ENCODE data around the gene TMEM86B.

The TMEM86B gene

DNA sequence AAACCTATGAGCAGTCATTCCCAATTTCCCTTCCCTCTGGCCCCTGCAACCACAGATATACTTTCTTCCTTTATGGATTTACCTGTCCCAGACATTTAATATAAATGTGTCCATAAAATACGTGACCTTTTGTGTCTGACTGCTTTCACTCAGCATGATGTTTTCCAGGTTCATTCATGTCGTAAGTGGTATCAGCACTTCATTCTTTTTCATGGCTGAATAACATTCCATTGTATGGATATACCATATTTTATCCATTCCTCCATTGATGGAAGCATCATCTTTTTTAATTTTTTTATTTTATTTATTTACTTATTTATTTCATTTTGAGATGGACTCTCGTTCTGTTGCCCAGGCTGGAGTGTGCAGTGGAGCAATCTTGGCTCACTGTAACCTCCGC, 38.3 kb upstream of the TMEM86B start:
- Histone ChIP-seq H3K9me3 (ENCODE audit: severe bottlenecking) (no peaks in the 10 kb centered on the region), H3K27ac (ENCODE audit: poor library complexity, severe bottlenecking) (no peak overlapping the region), H3K27me3 (ENCODE audit: insufficient read depth, poor library complexity, severe bottlenecking) (no peaks in the 10 kb centered on the region), H3K4me1 (ENCODE audit: insufficient read depth, poor library complexity, severe bottlenecking) (no peaks in the 10 kb centered on the region), H3K4me3 (ENCODE audit: severe bottlenecking) (no peak overlapping the region), H3K36me3 (ENCODE audit: low read depth) (peaks cover 4% of the 10 kb centered on the region; the same call in 1 of the 2 replicates)
- DNase-seq (ENCODE audit: low spot score) (no peak), ATAC-seq (ENCODE audit: low read depth) (no peak)
- TF ChIP-seq, protein P1, sequence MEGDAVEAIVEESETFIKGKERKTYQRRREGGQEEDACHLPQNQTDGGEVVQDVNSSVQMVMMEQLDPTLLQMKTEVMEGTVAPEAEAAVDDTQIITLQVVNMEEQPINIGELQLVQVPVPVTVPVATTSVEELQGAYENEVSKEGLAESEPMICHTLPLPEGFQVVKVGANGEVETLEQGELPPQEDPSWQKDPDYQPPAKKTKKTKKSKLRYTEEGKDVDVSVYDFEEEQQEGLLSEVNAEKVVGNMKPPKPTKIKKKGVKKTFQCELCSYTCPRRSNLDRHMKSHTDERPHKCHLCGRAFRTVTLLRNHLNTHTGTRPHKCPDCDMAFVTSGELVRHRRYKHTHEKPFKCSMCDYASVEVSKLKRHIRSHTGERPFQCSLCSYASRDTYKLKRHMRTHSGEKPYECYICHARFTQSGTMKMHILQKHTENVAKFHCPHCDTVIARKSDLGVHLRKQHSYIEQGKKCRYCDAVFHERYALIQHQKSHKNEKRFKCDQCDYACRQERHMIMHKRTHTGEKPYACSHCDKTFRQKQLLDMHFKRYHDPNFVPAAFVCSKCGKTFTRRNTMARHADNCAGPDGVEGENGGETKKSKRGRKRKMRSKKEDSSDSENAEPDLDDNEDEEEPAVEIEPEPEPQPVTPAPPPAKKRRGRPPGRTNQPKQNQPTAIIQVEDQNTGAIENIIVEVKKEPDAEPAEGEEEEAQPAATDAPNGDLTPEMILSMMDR (IDR thresholded peaks at IDR 0.05; ENCODE audit: poor library complexity, severe bottlenecking): no peak

DNA sequence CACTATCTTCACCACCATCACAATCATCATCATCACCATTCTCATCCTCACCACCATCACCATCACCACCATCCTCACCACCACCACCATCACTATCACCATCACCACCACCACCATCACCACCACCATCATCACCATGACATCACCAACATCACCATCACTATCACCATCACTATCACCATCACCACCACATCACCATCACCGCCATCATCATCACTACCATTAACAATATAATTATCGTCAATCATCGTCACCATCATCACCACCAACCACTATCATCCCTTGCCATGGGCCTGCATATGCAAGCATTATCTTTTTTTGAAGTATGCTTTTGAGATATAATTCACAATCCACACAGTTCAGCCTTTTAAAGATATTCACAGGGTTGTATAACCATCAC, 37.8 kb upstream of the TMEM86B start:
- Histone ChIP-seq H3K27me3 (ENCODE audit: insufficient read depth, poor library complexity, severe bottlenecking) (no peaks in the 10 kb centered on the region), H3K4me3 (ENCODE audit: severe bottlenecking) (no peak overlapping the region), H3K4me1 (ENCODE audit: insufficient read depth, poor library complexity, severe bottlenecking) (no peaks in the 10 kb centered on the region), H3K27ac (ENCODE audit: poor library complexity, severe bottlenecking) (no peak overlapping the region), H3K36me3 (ENCODE audit: low read depth) (peaks cover 4% of the 10 kb centered on the region; the same call in 1 of the 2 replicates), H3K9me3 (ENCODE audit: severe bottlenecking) (no peaks in the 10 kb centered on the region)
- TF ChIP-seq, protein P1 (IDR thresholded peaks at IDR 0.05; ENCODE audit: poor library complexity, severe bottlenecking): no peak
- ATAC-seq (ENCODE audit: low read depth): no peak
- DNase-seq (ENCODE audit: low spot score): no peak

DNA sequence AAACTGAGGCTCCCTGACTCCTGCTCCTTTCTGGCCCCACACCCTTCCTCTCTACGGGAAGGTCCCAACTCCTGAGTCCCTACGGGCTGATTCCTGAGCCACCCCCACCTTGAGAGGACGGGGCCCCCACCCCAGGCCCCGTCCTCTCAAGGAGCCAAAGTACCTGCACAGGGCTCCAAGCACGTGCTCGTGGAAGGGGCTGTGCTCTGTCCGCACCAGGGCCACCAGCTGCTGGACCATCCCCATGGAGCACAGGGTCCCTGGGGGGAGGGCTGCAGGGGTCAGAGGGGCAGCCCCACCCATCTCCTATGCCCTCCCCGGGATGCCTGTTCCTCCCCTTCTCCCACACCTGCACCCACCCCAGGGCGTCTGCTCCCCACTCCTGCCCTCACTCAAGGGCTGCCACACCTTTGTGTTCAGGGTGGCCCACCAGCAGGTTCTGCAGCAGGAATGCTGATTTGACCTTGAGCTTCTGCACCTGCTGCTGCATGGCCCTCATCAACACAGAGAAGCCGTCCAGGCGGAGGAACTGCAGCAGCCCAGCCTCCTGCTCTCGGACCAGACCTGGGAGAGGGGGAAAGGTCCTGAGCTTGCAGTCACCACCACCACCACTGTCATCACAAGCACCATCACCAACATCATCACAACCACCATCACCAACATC, 37.3 kb upstream of the TMEM86B start:
- peaks cover 4% of the 10 kb centered on the region; the same call in 1 of the 2 replicates for H3K36me3 ChIP-seq (ENCODE audit: low read depth)
- TF ChIP-seq, protein P1 (IDR thresholded peaks at IDR 0.05; ENCODE audit: poor library complexity, severe bottlenecking): no peak
- no peaks in the 10 kb centered on the region for H3K27me3 ChIP-seq (ENCODE audit: insufficient read depth, poor library complexity, severe bottlenecking)
- no peak overlapping the region for H3K27ac ChIP-seq (ENCODE audit: poor library complexity, severe bottlenecking)
- no peak for ATAC-seq (ENCODE audit: low read depth)
- no peaks in the 10 kb centered on the region for H3K9me3 ChIP-seq (ENCODE audit: severe bottlenecking)
- no peaks in the 10 kb centered on the region for H3K4me1 ChIP-seq (ENCODE audit: insufficient read depth, poor library complexity, severe bottlenecking)
- no peak overlapping the region for H3K4me3 ChIP-seq (ENCODE audit: severe bottlenecking)
- DNase-seq (ENCODE audit: low spot score): no peak

DNA sequence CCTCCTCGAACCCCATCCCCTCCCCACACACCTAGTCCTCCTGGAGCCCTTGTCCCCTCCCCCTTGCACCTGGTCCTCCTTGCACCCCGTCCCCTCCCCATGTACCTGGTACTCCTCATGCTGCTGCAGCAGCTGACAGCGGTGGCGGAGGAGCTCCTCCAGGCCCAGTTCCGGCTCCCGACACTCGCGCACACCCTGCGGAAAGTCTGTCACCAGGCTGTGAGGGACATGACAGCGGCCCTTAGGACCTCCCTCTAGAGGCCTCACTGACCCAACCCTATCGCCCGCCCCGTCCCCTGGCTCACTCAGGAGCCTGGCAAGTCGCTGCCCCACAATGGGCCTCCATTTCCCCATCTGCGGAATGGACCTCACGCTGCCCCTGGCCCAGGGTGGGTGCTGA, 36.6 kb upstream of the TMEM86B start:
- TF ChIP-seq, protein P1 (IDR thresholded peaks at IDR 0.05; ENCODE audit: poor library complexity, severe bottlenecking): no peak
- Histone ChIP-seq H3K4me3 (ENCODE audit: severe bottlenecking) (no peak overlapping the region), H3K27me3 (ENCODE audit: insufficient read depth, poor library complexity, severe bottlenecking) (no peaks in the 10 kb centered on the region), H3K27ac (ENCODE audit: poor library complexity, severe bottlenecking) (no peak overlapping the region), H3K9me3 (ENCODE audit: severe bottlenecking) (no peaks in the 10 kb centered on the region), H3K36me3 (ENCODE audit: low read depth) (peaks cover 4% of the 10 kb centered on the region; the same call in 1 of the 2 replicates), H3K4me1 (ENCODE audit: insufficient read depth, poor library complexity, severe bottlenecking) (no peaks in the 10 kb centered on the region)
- no peak for DNase-seq (ENCODE audit: low spot score)
- no peak for ATAC-seq (ENCODE audit: low read depth)

DNA sequence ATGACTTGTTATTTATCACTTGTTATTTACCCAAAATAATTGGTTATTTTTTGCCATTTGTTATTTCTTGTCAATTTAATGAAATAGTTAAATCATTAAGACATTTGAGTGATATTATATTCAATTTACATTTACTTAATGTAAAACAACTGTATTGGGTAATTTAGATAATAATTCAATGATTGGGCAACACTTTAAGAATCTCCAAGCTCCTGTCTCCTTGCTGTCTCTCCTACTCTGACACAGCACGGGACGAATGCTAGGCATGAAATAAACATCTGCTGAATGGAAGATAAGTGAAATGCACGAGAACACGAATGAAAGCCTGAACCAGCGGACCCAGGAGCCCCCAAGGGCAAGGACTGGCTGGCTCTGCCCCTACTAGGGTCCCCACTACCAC, 36.0 kb upstream of the TMEM86B start:
- Histone ChIP-seq H3K27me3 (ENCODE audit: insufficient read depth, poor library complexity, severe bottlenecking) (no peaks in the 10 kb centered on the region), H3K4me1 (ENCODE audit: insufficient read depth, poor library complexity, severe bottlenecking) (peaks cover 4% of the 10 kb centered on the region), H3K36me3 (ENCODE audit: low read depth) (peaks cover 4% of the 10 kb centered on the region; the same call in 1 of the 2 replicates), H3K4me3 (ENCODE audit: severe bottlenecking) (no peak overlapping the region), H3K27ac (ENCODE audit: poor library complexity, severe bottlenecking) (no peak overlapping the region), H3K9me3 (ENCODE audit: severe bottlenecking) (no peaks in the 10 kb centered on the region)
- TF ChIP-seq, protein P1 (IDR thresholded peaks at IDR 0.05; ENCODE audit: poor library complexity, severe bottlenecking): no peak
- ATAC-seq (ENCODE audit: low read depth): no peak
- no peak for DNase-seq (ENCODE audit: low spot score)
